ENCODE data around the gene ERCC2.

ERCC2 gene

DNA sequence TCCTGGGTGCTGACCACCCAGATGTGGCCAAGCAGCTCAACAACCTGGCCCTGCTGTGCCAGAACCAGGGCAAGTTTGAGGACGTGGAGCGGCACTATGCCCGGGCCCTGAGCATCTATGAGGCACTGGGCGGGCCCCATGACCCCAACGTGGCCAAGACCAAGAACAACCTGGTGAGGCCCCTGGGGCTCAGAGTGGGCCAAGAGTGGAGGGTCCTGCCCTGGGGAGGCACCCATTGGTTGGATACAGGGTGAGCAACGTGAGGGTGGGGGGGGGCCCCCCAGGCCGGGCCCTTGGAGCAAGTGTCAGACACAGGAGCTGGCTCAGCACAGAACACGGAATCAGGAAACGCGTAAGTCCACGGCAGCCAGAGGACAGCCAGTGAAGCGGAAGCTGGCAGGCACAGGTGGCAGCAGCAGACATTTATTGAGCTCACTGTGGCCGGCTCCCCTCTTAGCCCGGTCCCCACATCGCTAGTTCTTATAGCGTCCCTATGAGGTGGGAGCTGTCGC, 20.9 kb downstream of the ERCC2 start:
- TF ChIP-seq TEAD4 (IDR thresholded peaks at IDR 0.05) (no peak), TCF12 (IDR thresholded peaks at IDR 0.05; ENCODE audit: low read depth) (no peak), EP300 (IDR thresholded peaks at IDR 0.05; ENCODE audit: borderline replicate concordance) (no peak), YY1 (IDR thresholded peaks at IDR 0.05; ENCODE audit: low read depth) (no peak), MAX (IDR thresholded peaks at IDR 0.05) (no peak), ZBTB7A (IDR thresholded peaks at IDR 0.05; ENCODE audit: low read depth) (no peak), EGR1 (IDR thresholded peaks at IDR 0.05) (no peak), USF1 (IDR thresholded peaks at IDR 0.05) (no peak), CREB1 (IDR thresholded peaks at IDR 0.05; ENCODE audit: low read depth) (no peak), FOXM1 (IDR thresholded peaks at IDR 0.05; ENCODE audit: borderline replicate concordance, low read depth) (no peak), REST (IDR thresholded peaks at IDR 0.05; ENCODE audit: low read depth) (no peak), CEBPB (IDR thresholded peaks at IDR 0.05) (no peak), NFIC (IDR thresholded peaks at IDR 0.05) (no peak)

DNA sequence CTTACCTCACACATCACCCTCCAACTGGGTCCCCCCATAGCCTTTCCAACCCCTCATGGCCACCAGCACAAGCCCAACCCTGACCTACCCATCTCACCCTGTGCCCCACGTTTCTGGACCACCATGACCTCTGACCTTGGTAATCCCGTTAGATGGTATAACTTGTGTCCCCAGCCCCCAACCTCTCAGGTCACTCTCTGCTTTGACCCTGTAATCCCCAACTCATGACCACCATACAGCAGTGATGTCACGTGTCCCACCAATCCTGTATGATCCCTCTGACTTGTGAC, 21.3 kb downstream of the ERCC2 start:
- no peak for TF ChIP-seq YY1 (IDR thresholded peaks at IDR 0.05; ENCODE audit: low read depth)
- TF ChIP-seq REST (IDR thresholded peaks at IDR 0.05; ENCODE audit: low read depth) = no peak
- no peak for TF ChIP-seq EGR1 (IDR thresholded peaks at IDR 0.05)
- TF ChIP-seq EP300 (IDR thresholded peaks at IDR 0.05; ENCODE audit: borderline replicate concordance) = no peak
- TF ChIP-seq CEBPB (IDR thresholded peaks at IDR 0.05) = no peak
- no peak for TF ChIP-seq CREB1 (IDR thresholded peaks at IDR 0.05; ENCODE audit: low read depth)
- TF ChIP-seq TAF1 (IDR thresholded peaks at IDR 0.05; ENCODE audit: low read depth) = no peak
- no peak for TF ChIP-seq TCF12 (IDR thresholded peaks at IDR 0.05; ENCODE audit: low read depth)
- no peak for TF ChIP-seq FOXM1 (IDR thresholded peaks at IDR 0.05; ENCODE audit: borderline replicate concordance, low read depth)
- TF ChIP-seq ZBTB7A (IDR thresholded peaks at IDR 0.05; ENCODE audit: low read depth) = no peak
- no peak for TF ChIP-seq NFIC (IDR thresholded peaks at IDR 0.05)
- no peak for TF ChIP-seq RAD21 (IDR thresholded peaks at IDR 0.05; ENCODE audit: low read depth)
- no peak for TF ChIP-seq TEAD4 (IDR thresholded peaks at IDR 0.05)
- no peak for TF ChIP-seq USF1 (IDR thresholded peaks at IDR 0.05)
- TF ChIP-seq MAX (IDR thresholded peaks at IDR 0.05) = no peak

GRCh38 chr19:45348367-45349125, 21.8 kb downstream of the ERCC2 start:
- TF ChIP-seq NFIC (IDR thresholded peaks at IDR 0.05) (no peak), CEBPB (IDR thresholded peaks at IDR 0.05) (peak; percentile 35), EP300 (IDR thresholded peaks at IDR 0.05; ENCODE audit: borderline replicate concordance) (no peak), CREB1 (IDR thresholded peaks at IDR 0.05; ENCODE audit: low read depth) (no peak), TEAD4 (IDR thresholded peaks at IDR 0.05) (no peak), TAF1 (IDR thresholded peaks at IDR 0.05; ENCODE audit: low read depth) (no peak), FOXM1 (IDR thresholded peaks at IDR 0.05; ENCODE audit: borderline replicate concordance, low read depth) (no peak)

DNA sequence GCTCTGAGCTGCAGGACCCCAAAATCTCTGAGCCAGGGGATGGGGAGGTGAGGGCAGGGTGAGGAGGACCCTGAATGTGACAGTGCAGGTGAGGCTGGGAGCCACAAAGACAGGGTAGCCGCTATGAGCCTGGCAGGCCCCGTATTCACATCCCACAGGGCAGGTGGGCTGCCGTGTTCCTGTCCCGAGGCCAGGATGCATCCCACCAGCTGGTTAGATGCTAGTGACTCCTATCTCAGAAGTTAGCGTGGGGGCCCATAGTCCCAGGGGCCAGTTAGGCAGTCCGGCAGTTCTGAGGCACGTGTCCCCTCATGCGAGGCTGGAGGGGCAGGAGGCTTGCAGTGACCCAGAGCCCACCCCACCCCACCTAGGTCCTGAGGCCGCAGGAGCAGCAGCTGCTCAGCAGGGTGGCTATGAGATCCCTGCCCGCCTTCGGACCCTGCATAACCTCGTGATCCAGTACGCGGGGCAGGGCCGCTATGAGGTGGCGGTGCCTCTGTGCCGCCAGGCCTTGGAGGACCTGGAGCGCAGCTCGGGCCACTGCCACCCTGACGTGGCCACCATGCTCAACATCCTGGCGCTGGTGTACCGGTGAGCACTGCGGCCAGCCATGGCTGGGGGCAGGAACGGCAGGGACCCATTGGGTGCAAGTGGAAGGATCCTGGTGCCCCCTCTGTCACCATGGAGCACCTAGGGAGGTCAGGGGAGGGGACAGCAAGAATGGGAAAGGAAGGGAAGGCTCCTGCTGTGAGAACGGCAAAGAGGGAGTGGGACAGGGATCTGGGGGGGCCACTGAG, 22.6 kb downstream of the ERCC2 start:
- TF ChIP-seq EGR1 (IDR thresholded peaks at IDR 0.05) = no peak
- no peak for TF ChIP-seq RAD21 (IDR thresholded peaks at IDR 0.05; ENCODE audit: low read depth)
- no peak for TF ChIP-seq TCF12 (IDR thresholded peaks at IDR 0.05; ENCODE audit: low read depth)
- TF ChIP-seq TAF1 (IDR thresholded peaks at IDR 0.05; ENCODE audit: low read depth) = no peak
- TF ChIP-seq MAX (IDR thresholded peaks at IDR 0.05) = no peak
- TF ChIP-seq ZBTB7A (IDR thresholded peaks at IDR 0.05; ENCODE audit: low read depth) = no peak
- TF ChIP-seq NFIC (IDR thresholded peaks at IDR 0.05) = no peak

GRCh38 chr19:45346449-45346848, 23.9 kb downstream of the ERCC2 start:
- no peak for TF ChIP-seq USF1 (IDR thresholded peaks at IDR 0.05)
- no peak for TF ChIP-seq EP300 (IDR thresholded peaks at IDR 0.05; ENCODE audit: borderline replicate concordance)
- TF ChIP-seq EGR1 (IDR thresholded peaks at IDR 0.05) = no peak
- TF ChIP-seq CEBPB (IDR thresholded peaks at IDR 0.05) = no peak
- no peak for TF ChIP-seq REST (IDR thresholded peaks at IDR 0.05; ENCODE audit: low read depth)
- no peak for TF ChIP-seq MAX (IDR thresholded peaks at IDR 0.05)
- TF ChIP-seq TCF12 (IDR thresholded peaks at IDR 0.05; ENCODE audit: low read depth) = no peak
- TF ChIP-seq TAF1 (IDR thresholded peaks at IDR 0.05; ENCODE audit: low read depth) = no peak
- no peak for TF ChIP-seq CREB1 (IDR thresholded peaks at IDR 0.05; ENCODE audit: low read depth)
- no peak for TF ChIP-seq ZBTB7A (IDR thresholded peaks at IDR 0.05; ENCODE audit: low read depth)
- no peak for TF ChIP-seq FOXM1 (IDR thresholded peaks at IDR 0.05; ENCODE audit: borderline replicate concordance, low read depth)
